ENCODE data around the gene KIAA1755. TPM values are rescaled to one million over a fixed set of nuclear protein-coding genes. Genes with fewer than 3 reads are reported as not detected.

KIAA1755 gene
- total RNA-seq, 2 donors from 2014 or later: 0.78 to 0.99 TPM

DNA sequence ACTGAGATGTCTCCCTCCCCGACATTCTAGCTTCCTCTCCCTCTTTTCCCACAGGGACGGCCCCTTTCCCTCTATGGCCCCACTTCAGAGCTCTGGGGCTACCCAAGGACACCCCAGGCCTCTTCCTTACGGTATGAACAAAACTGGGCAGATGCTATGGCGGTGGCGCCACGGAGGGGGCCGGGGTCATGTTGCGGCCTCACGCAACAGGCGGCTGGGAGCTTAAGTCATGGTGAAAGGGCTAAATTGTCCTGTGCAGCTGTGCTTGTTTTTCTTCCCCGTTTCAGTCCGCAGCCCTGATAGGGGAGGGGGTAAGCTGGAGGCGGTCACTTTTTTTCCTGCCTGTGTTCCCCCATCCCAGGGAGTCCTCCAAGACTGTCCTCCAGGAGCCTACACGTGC lies 17.6 kb upstream of the KIAA1755 start:
- Histone ChIP-seq H3K27me3 (no peaks in the 10 kb centered on the region), H3K9me3 (no peaks in the 10 kb centered on the region), H3K4me3 (no peak overlapping the region), H3K4me1 (no peaks in the 10 kb centered on the region), H3K27ac (no peak overlapping the region), H3K36me3 (replicated peaks in 1 of 2; ENCODE audit: insufficient read depth in 1 of 2, low read depth in 2 of 2) (no peaks in the 10 kb centered on the region)
- DNase-seq (no peak), ATAC-seq (no peak)
- 58 to 60% methylated on average over 14 of the region's 14 CpGs for WGBS, 2 donors
- intact Hi-C loops (cut with DNase I): no loop called here
- no peak for TF ChIP-seq POLR2A (IDR thresholded peaks at IDR 0.05)
- no peak for TF ChIP-seq CTCF (IDR thresholded peaks at IDR 0.05)

GRCh38 chr20:38277691-38278090 lies 17.2 kb upstream of the KIAA1755 start:
- 70 to 72% methylated on average over 2 of the region's 2 CpGs for WGBS, 2 donors
- H3K4me3 ChIP-seq: no peak overlapping the region
- intact Hi-C loops (cut with DNase I): no loop called here

GRCh38 chr20:38277285-38277684 lies 16.8 kb upstream of the KIAA1755 start:
- no peaks in the 10 kb centered on the region for H3K36me3 ChIP-seq (replicated peaks in 1 of 2; ENCODE audit: insufficient read depth in 1 of 2, low read depth in 2 of 2)
- no peak overlapping the region for H3K27ac ChIP-seq
- no peak for DNase-seq
- H3K27me3 ChIP-seq: no peaks in the 10 kb centered on the region
- no peaks in the 10 kb centered on the region for H3K4me1 ChIP-seq
- 91 to 93% methylated on average over 5 of the region's 5 CpGs for WGBS, 2 donors
- ATAC-seq: no peak
- H3K9me3 ChIP-seq: no peaks in the 10 kb centered on the region
- TF ChIP-seq POLR2A (IDR thresholded peaks at IDR 0.05) (no peak), CTCF (IDR thresholded peaks at IDR 0.05) (no peak)
- H3K4me3 ChIP-seq: no peak overlapping the region
- intact Hi-C loops (cut with DNase I): no loop called here

More at GRCh38 chr20:38277691-38278090, 17.2 kb upstream of the KIAA1755 start:
- DNase-seq (no peak), ATAC-seq (no peak)
- TF ChIP-seq POLR2A (IDR thresholded peaks at IDR 0.05) (no peak), CTCF (IDR thresholded peaks at IDR 0.05) (no peak)
- H3K36me3 ChIP-seq (replicated peaks in 1 of 2; ENCODE audit: insufficient read depth in 1 of 2, low read depth in 2 of 2): no peaks in the 10 kb centered on the region
- H3K27ac ChIP-seq: no peak overlapping the region
- H3K27me3 ChIP-seq: no peaks in the 10 kb centered on the region
- no peaks in the 10 kb centered on the region for H3K4me1 ChIP-seq
- no peaks in the 10 kb centered on the region for H3K9me3 ChIP-seq

DNA sequence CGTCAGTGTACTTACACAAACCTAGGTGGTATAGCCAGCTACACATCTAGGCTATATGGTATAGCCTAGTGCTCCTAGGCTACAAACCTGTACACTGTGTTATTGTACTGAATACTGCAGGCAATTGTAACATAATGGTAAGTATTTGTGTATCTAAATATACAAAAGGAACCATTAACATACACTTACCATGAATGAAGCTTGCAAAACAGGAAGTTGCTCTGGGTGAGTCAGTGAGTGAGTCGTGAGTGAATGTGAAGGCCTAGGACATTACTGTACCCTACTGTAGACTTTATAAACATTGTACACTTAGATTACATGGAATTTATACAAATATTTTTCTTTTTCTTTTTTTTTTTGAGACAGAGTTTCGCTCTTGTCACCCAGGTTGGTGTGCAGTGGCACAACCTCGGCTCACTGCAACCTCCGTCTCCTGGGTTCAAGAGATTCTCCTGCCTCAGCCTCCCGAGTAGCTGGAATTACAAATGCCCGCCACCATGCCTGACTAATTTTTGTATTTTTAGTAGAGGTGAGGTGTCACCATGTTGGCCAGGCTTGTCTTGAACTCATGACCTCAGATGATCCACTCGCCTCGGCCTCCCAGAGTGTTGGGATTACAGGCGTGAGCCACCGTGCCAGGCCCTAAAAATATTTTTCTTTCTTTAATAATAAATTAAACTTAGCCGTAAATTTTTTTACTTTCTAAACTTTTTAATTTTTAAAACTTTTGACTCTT lies 15.4 kb upstream of the KIAA1755 start:
- Histone ChIP-seq H3K27ac (no peak overlapping the region), H3K4me3 (no peak overlapping the region), H3K36me3 (replicated peaks in 1 of 2; ENCODE audit: insufficient read depth in 1 of 2, low read depth in 2 of 2) (no peaks in the 10 kb centered on the region), H3K4me1 (no peaks in the 10 kb centered on the region), H3K9me3 (no peaks in the 10 kb centered on the region), H3K27me3 (no peaks in the 10 kb centered on the region)
- ATAC-seq (no peak), DNase-seq (no peak)
- intact Hi-C loops (cut with DNase I): no loop called here
- WGBS, 2 donors: 82 to 88% methylated on average over 12 of the region's 12 CpGs
- TF ChIP-seq CTCF (IDR thresholded peaks at IDR 0.05) (no peak), POLR2A (IDR thresholded peaks at IDR 0.05) (no peak)

DNA sequence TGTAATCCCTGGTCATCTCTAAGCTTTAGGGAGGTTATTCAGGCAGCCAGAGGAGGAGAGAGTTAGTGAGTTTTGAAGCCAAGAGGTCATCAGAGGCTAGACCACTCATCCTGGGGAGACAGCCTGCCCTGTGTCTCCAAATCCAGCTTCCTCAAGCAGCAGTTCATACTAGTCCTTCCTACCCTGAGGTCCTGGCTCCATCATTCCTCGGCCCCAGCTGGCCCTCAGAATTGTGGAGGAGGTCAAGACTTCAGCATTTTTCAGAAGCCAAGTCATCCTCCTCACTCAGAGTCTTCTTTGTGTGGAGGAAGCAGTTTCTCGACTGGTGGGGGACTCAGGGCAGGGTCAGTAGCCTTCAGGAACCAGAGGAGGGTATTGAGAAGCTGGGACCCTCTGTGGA lies 12.4 kb upstream of the KIAA1755 start:
- peak; percentile 47 for ATAC-seq
- no peak for TF ChIP-seq CTCF (IDR thresholded peaks at IDR 0.05)
- TF ChIP-seq POLR2A (IDR thresholded peaks at IDR 0.05): no peak
- 57 to 68% methylated on average over 2 of the region's 2 CpGs for WGBS, 2 donors
- Histone ChIP-seq H3K27ac (no peak overlapping the region), H3K36me3 (replicated peaks in 1 of 2; ENCODE audit: insufficient read depth in 1 of 2, low read depth in 2 of 2) (no peaks in the 10 kb centered on the region), H3K9me3 (no peaks in the 10 kb centered on the region), H3K4me3 (no peak overlapping the region), H3K4me1 (no peaks in the 10 kb centered on the region), H3K27me3 (no peaks in the 10 kb centered on the region)
- intact Hi-C loops (cut with DNase I): no loop called here
- DNase-seq: peak in 1 of 4 donors; percentile 40

Data from body of pancreas (tissue), 4 donors.